Kidney epithelial cell (primary cell): ENCODE data around the gene ALKBH5. TPM values are rescaled to one million over a fixed set of nuclear protein-coding genes. Genes with fewer than 3 reads are reported as not detected.

Experiments used
- DNase-seq: peaks from one replicate; pipeline ENCODE4 v3.0.0-alpha.2; 2010; ENCODE audit warnings: low read depth
- H3K27me3 ChIP-seq: 2 replicates; pipeline ENCODE4 v1.6.0; 2011; ENCODE audit warnings: low read length; ENCODE audit not compliant: control insufficient read depth, insufficient read depth
- H3K36me3 ChIP-seq: 2 replicates; pipeline ENCODE4 v1.5.1; 2011; ENCODE audit warnings: low read length; ENCODE audit not compliant: control insufficient read depth, insufficient read depth
- H3K4me3 ChIP-seq: 2 replicates; pipeline ENCODE4 v1.5.1; 2011; ENCODE audit warnings: low read depth, mild to moderate bottlenecking, control low read depth, low read length
- CTCF ChIP-seq: IDR thresholded peaks from 2 replicates; pipeline ENCODE4 v1.5.1; 2011; ENCODE audit warnings: mild to moderate bottlenecking, moderate library complexity, low read length, control low read depth, inconsistent platforms; ENCODE audit not compliant: insufficient read depth, poor library complexity, severe bottlenecking
- total RNA-seq: library from RNA; depleted of rRNA; stranded (reverse); fragments of >200 nt; gene quantifications from 2 replicates; pipeline ENCODE4 v1.2.3, GENCODE V29; 2015

The ALKBH5 gene
- total RNA-seq, 1 donor from 2014 or later: 103 TPM

- TF ChIP-seq CTCF: no peak
- Histone ChIP-seq H3K27me3 (no peaks in the 10 kb centered on the region), H3K4me3 (peak overlapping the region; percentile 68), H3K36me3 (no peaks in the 10 kb centered on the region)
- DNase-seq: no peak
Measured at GRCh38 chr17:18226284-18226945, 42.8 kb downstream of the ALKBH5 start.

GRCh38 chr17:18227635-18228034 lies 44.0 kb downstream of the ALKBH5 start:
- no peak for TF ChIP-seq CTCF
- DNase-seq: no peak
- Histone ChIP-seq H3K4me3 (no peak overlapping the region), H3K27me3 (no peaks in the 10 kb centered on the region), H3K36me3 (no peaks in the 10 kb centered on the region)

GRCh38 chr17:18228176-18228682 lies 44.6 kb downstream of the ALKBH5 start:
- no peak for DNase-seq
- no peak for TF ChIP-seq CTCF
- Histone ChIP-seq H3K36me3 (no peaks in the 10 kb centered on the region), H3K4me3 (no peak overlapping the region), H3K27me3 (no peaks in the 10 kb centered on the region)

GRCh38 chr17:18229254-18229653 lies 45.6 kb downstream of the ALKBH5 start:
- Histone ChIP-seq H3K36me3 (peaks cover 2% of the 10 kb centered on the region), H3K27me3 (no peaks in the 10 kb centered on the region), H3K4me3 (no peak overlapping the region)
- DNase-seq: no peak
- no peak for TF ChIP-seq CTCF

- no peak for DNase-seq
- Histone ChIP-seq H3K4me3 (no peak overlapping the region), H3K27me3 (no peaks in the 10 kb centered on the region), H3K36me3 (peaks cover 2% of the 10 kb centered on the region)
- TF ChIP-seq CTCF: no peak
Measured at GRCh38 chr17:18229771-18230170, 46.1 kb downstream of the ALKBH5 start.
